K562 (cell line): ENCODE measurements around the gene IQCK. TPM values are rescaled to one million over a fixed set of nuclear protein-coding genes. Genes with fewer than 3 reads are reported as not detected.
A peak's percentile ranks its signal among the peaks of the same experiment; 100 is the strongest.

Source experiments
- ATAC-seq: fragments of 200-7000 bp; cut with Tn5 transposase; 3 replicates; pipeline ENCODE4 v1.9.1; 2020; ENCODE audit warnings: moderate library complexity
- BruUV-seq: library from RNA; stranded (reverse); fragments of 400-500 nt; replicated peaks from 2 replicates; lab custom pipeline; 2021; lab: Mats Ljungman, UMichigan
- CTCF ChIA-PET: fragments of 300-600 bp; formaldehyde crosslinking; extraction: SDS; loops from one replicate; lab custom pipeline; 2021; ENCODE audit warnings: low intra/inter-chr PET ratio; lab: Yijun Ruan, JAX
- POLR2A ChIA-PET: fragments of 300-600, 350-650 bp; sonication (Branson Sonifier 250); formaldehyde crosslinking; extraction: SDS; loops from one replicate; lab custom pipeline; 2021; ENCODE audit warnings: antibody characterized with exemption, inconsistent platforms; lab: Yijun Ruan, JAX
- DNase-seq, 4 experiments: peaks; one replicate each; pipeline versions ENCODE4 v3.0.0 to v3.0.0-alpha.2; 2011 to 2018; ENCODE audit warnings: low spot score in 3 of 4, mixed read lengths in 3 of 4; ENCODE audit errors: extremely low read depth in 1 of 4
- FAIRE-seq: peaks from 2 replicates; lab custom pipeline; 2011; peaks lifted over from hg19 to GRCh38; lab: Jason Lieb, UNC
- H2AFZ ChIP-seq: 2 replicates; pipeline ENCODE4 v1.6.0; 2011; ENCODE audit warnings: low read depth, low read length, control low read depth, inconsistent platforms
- H3K27ac ChIP-seq: fragments of 200-600 bp; 3 replicates; pipeline ENCODE4 v1.8.0; 2011; ENCODE audit warnings: low read depth, mild to moderate bottlenecking, control low read depth, inconsistent platforms, low read length, moderate library complexity, mixed read lengths; ENCODE audit errors: extremely low read depth
- H3K27me3 ChIP-seq, 2 experiments: fragments of 300-600 bp in 1 of 2; 2 replicates in 1 of 2; 3 replicates in 1 of 2; pipeline versions ENCODE4 v1.6.0 to v1.8.0; 2011; ENCODE audit warnings: inconsistent platforms in 2 of 2, low read length in 2 of 2, mild to moderate bottlenecking in 1 of 2, mixed read lengths in 1 of 2, moderate library complexity in 1 of 2; ENCODE audit not compliant: control insufficient read depth in 2 of 2, insufficient read depth in 2 of 2
- H3K36me3 ChIP-seq: fragments of 300-600 bp; 3 replicates; pipeline ENCODE4 v1.8.0; 2011; ENCODE audit warnings: mild to moderate bottlenecking, low read length, inconsistent platforms; ENCODE audit not compliant: control insufficient read depth, insufficient read depth
- H3K4me1 ChIP-seq, 2 experiments: fragments of 200-600 bp in 1 of 2; replicated peaks in 1 of 2; 2 replicates in 1 of 2; 3 replicates in 1 of 2; pipeline versions ENCODE4 v1.5.1 to v1.8.0; 2011; ENCODE audit warnings: inconsistent platforms in 2 of 2, low read length in 2 of 2, mild to moderate bottlenecking in 1 of 2, mixed read lengths in 1 of 2, moderate library complexity in 1 of 2; ENCODE audit not compliant: control insufficient read depth in 2 of 2, insufficient read depth in 2 of 2
- H3K4me2 ChIP-seq: 2 replicates; pipeline ENCODE4 v1.6.1; 2011; ENCODE audit warnings: low read length, control low read depth, inconsistent platforms, mixed read lengths; ENCODE audit not compliant: insufficient read depth
- H3K4me3 ChIP-seq: fragments of 200-600 bp; sonication (generic), shearing (Covaris generic); 2 replicates; pipeline ENCODE4 v1.5.1; 2016; ENCODE audit warnings: control low read depth, inconsistent platforms
- H3K79me2 ChIP-seq: fragments of 200-600 bp; 3 replicates; pipeline ENCODE4 v1.8.0; 2011; ENCODE audit warnings: low read length, inconsistent platforms; ENCODE audit not compliant: control insufficient read depth, insufficient read depth
- H3K9ac ChIP-seq, 2 experiments: 2 replicates each; pipeline versions ENCODE4 v1.6.0 to v1.6.1; 2011; ENCODE audit warnings: low read depth in 2 of 2, low read length in 2 of 2, control low read depth in 1 of 2, inconsistent platforms in 1 of 2, mild to moderate bottlenecking in 1 of 2, mixed read lengths in 1 of 2; ENCODE audit not compliant: insufficient read depth in 1 of 2
- H3K9me1 ChIP-seq: one replicate; pipeline ENCODE4 v1.6.0; 2011; ENCODE audit warnings: inconsistent platforms, mild to moderate bottlenecking, low read length, moderate library complexity; ENCODE audit not compliant: control insufficient read depth, insufficient read depth
- H3K9me3 ChIP-seq: replicated peaks from 2 replicates; pipeline ENCODE4 v1.5.1; 2011; ENCODE audit warnings: low read depth, low read length, inconsistent platforms; ENCODE audit not compliant: control insufficient read depth, insufficient read depth
- H4K20me1 ChIP-seq: replicated peaks from 2 replicates; pipeline ENCODE4 v1.6.1; 2011; ENCODE audit warnings: low read length, inconsistent platforms, mixed read lengths; ENCODE audit not compliant: control insufficient read depth, insufficient read depth
- E2F6 ChIP-seq, 2 experiments: IDR thresholded peaks; 2 replicates each; pipeline ENCODE4 v1.6.1; 2011; ENCODE audit warnings: borderline replicate concordance in 1 of 2, control low read depth in 1 of 2, low read depth in 1 of 2, low read length in 1 of 2, mild to moderate bottlenecking in 1 of 2, mixed read lengths in 1 of 2, moderate library complexity in 1 of 2; ENCODE audit not compliant: insufficient read depth in 1 of 2, insufficient read length in 1 of 2, poor library complexity in 1 of 2, severe bottlenecking in 1 of 2; ENCODE audit errors: extremely low read depth in 1 of 2
- RFX1 ChIP-seq: fragments of 450-650 bp; IDR thresholded peaks from 2 replicates; pipeline ENCODE4 v1.6.1; 2016; ENCODE audit warnings: mild to moderate bottlenecking, moderate library complexity
- SMAD4 ChIP-seq: fragments of 250-450 bp; sonication (Bioruptor Pico); conservative IDR thresholded peaks from 2 replicates; pipeline ENCODE4 v1.8.0; 2021; ENCODE audit warnings: inconsistent platforms, mild to moderate bottlenecking, moderate library complexity
- SMARCE1 ChIP-seq: fragments of 450-650 bp; IDR thresholded peaks from 2 replicates; pipeline ENCODE4 v1.7.1; 2016; ENCODE audit warnings: mild to moderate bottlenecking
- THRB ChIP-seq: fragments of 450-650 bp; formaldehyde crosslinking; conservative IDR thresholded peaks from 2 replicates; pipeline ENCODE4 v1.4.0; 2022; ENCODE audit warnings: mild to moderate bottlenecking, missing genetic modification characterization
- ZBTB1 ChIP-seq: sonication (generic); formaldehyde crosslinking; IDR thresholded peaks from 2 replicates; pipeline ENCODE4 v1.8.1; 2023; ENCODE audit warnings: missing genetic modification reagents, low read depth, mild to moderate bottlenecking, borderline replicate concordance
- ZNF311 ChIP-seq: fragments of 250-450 bp; sonication (Bioruptor Pico); IDR thresholded peaks from 2 replicates; pipeline ENCODE4 v1.4.0; 2020; ENCODE audit warnings: mild to moderate bottlenecking, moderate library complexity
- ZNF431 ChIP-seq: sonication (generic); formaldehyde crosslinking; IDR thresholded peaks from 2 replicates; pipeline ENCODE4 v1.8.0; 2022; ENCODE audit warnings: mild to moderate bottlenecking, missing genetic modification reagents
- ZNF583 ChIP-seq: fragments of 250-450 bp; sonication (Bioruptor Pico); IDR thresholded peaks from 2 replicates; pipeline ENCODE4 v1.4.0; 2020
- ZSCAN32 ChIP-seq: fragments of 450-650 bp; formaldehyde crosslinking; IDR thresholded peaks from 2 replicates; pipeline ENCODE4 v1.4.0; 2020; ENCODE audit warnings: mild to moderate bottlenecking, moderate library complexity
- WGBS: fragments of 100-300 bp; shearing (Covaris generic); methylation state at CpG from one replicate; pipeline ENCODE4 v1.1.6; 2016; ENCODE audit warnings: low coverage, mixed read lengths; ENCODE audit not compliant: insufficient coverage; ENCODE audit errors: missing lambda C conversion rate; 5-methylcytosine and 5-hydroxymethylcytosine counted together
- in situ Hi-C: fragments of 300-500 bp; cut with MboI; formaldehyde crosslinking; loops from 4 replicates; pipeline ENCODE4 v1.15.0; 2018; ENCODE audit warnings: inconsistent platforms, mixed read lengths
- intact Hi-C: fragments of 100-400 bp; cut with micrococcal nuclease; formaldehyde crosslinking; loops from 2 replicates; pipeline ENCODE4 v1.14.2; 2022
- polyA plus RNA-seq, 8 experiments: library from polyadenylated mRNA; depleted of rRNA in 4 of 8; stranded (reverse) in 5 of 8; unstranded in 3 of 8; fragments of >200 nt; fragmentation: Nextera tagmentation in 2 of 8; fragmentation: Illumina TruSeq in 1 of 8; extraction: Ambion mirVana in 2 of 8; extraction: Trizol in 1 of 8; gene quantifications; 2 replicates each; pipeline versions ENCODE4 v1.2.1 to v1.2.3, GENCODE V29; 2011 to 2014; ENCODE audit warnings: inconsistent platforms in 1 of 8, missing spikeins in 1 of 8
- total RNA-seq, 7 experiments: library from RNA; depleted of rRNA in 6 of 7; stranded (reverse); fragments of >200 nt in 6 of 7; fragmentation: Illumina TruSeq in 2 of 7; extraction: Trizol in 2 of 7; gene quantifications; 2 replicates each; pipeline versions ENCODE4 v1.2.1 to v1.2.3, GENCODE V29; 2011 to 2021; ENCODE audit warnings: low replicate concordance in 1 of 7
- TF ChIP-seq, protein P1 (sequence below): sonication (generic); formaldehyde crosslinking; IDR thresholded peaks from 2 replicates; pipeline ENCODE4 v1.8.0; 2022; ENCODE audit warnings: mild to moderate bottlenecking, missing genetic modification reagents
- TF ChIP-seq, protein P2 (sequence below): fragments of 450-650 bp; IDR thresholded peaks from 2 replicates; pipeline ENCODE4 v1.6.1; 2016; ENCODE audit warnings: low read depth, mild to moderate bottlenecking, moderate library complexity

Gene IQCK
- total and polyA plus RNA-seq, 9 of the 15 experiments (the other 6 are each of a cell fraction or from before 2014, with no cell fraction given) = 5.2 to 12.2 (median 7.3) TPM

DNA sequence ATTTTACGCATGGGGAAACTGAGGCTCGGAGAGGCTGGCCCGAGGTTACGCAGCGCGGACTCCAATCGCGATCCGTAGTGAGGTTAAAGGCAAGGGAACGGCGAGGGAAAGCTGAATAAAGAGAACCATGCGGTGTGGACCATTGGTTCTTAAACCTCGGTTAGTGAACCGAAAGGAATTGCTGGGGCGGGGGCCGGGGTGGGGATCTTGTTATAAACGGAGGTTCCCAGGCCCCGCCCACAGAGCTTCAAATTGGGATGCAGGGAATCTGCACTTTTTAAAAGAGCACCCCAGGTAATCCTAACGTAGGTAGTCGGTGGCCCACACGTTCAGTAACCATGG, 524 bp downstream of the IQCK start:
- intact Hi-C loops = no loop called here
- H3K79me2 ChIP-seq = peaks cover 62% of the 10 kb centered on the region
- H3K27me3 ChIP-seq = no peaks in the 10 kb centered on the region
- in situ Hi-C loops = no loop called here
- peaks cover 37 to 51% of the 10 kb centered on the region in 2 experiments; a peak in 4 of 5 replicates for H3K4me1 ChIP-seq
- 0 out of 2 replicates have a peak, but pooled peaks cover 9% of the 10 kb centered on the region for H4K20me1 ChIP-seq
- peak overlapping the region; percentile 96 for H3K4me2 ChIP-seq
- peak overlapping the region; percentile 99 for H2AFZ ChIP-seq
- ChIA-PET POLR2A (interaction anchor here (0.6 to 1.2 kb wide), 7 partner anchors 9 to 1154 kb away, joined by 3 to 4 read pairs (median 3); no protein-coding TSS in a partner anchor), CTCF (no interaction called here)
- H3K9me3 ChIP-seq = no peaks in the 10 kb centered on the region
- H3K4me3 ChIP-seq = peak overlapping the region; percentile 68
- DNase-seq (peak in 2 of 4 experiments; percentile 34 to 47), FAIRE-seq (no peak), ATAC-seq (no peak)
- peak overlapping the region; percentile 80 to 99 for H3K9ac ChIP-seq
- TSS peak; percentile 60 for BruUV-seq
- 2% methylated on average over 21 of the region's 21 CpGs for WGBS
- peak overlapping the region; percentile 67 for H3K27ac ChIP-seq
- no peaks in the 10 kb centered on the region for H3K9me1 ChIP-seq
- H3K36me3 ChIP-seq = peaks cover 25% of the 10 kb centered on the region
- TF ChIP-seq, protein P1, sequence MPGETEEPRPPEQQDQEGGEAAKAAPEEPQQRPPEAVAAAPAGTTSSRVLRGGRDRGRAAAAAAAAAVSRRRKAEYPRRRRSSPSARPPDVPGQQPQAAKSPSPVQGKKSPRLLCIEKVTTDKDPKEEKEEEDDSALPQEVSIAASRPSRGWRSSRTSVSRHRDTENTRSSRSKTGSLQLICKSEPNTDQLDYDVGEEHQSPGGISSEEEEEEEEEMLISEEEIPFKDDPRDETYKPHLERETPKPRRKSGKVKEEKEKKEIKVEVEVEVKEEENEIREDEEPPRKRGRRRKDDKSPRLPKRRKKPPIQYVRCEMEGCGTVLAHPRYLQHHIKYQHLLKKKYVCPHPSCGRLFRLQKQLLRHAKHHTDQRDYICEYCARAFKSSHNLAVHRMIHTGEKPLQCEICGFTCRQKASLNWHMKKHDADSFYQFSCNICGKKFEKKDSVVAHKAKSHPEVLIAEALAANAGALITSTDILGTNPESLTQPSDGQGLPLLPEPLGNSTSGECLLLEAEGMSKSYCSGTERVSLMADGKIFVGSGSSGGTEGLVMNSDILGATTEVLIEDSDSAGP (CRISPR knock-in tag) = no peak
- TF ChIP-seq RFX1 = no peak
- TF ChIP-seq E2F6 (IDR thresholded peaks at IDR 0.05; ENCODE audit: borderline replicate concordance in 1 of 2, extremely low read depth in 1 of 2, insufficient read depth in 1 of 2, insufficient read length in 1 of 2, low read depth in 1 of 2, low read length in 1 of 2, poor library complexity in 1 of 2, severe bottlenecking in 1 of 2) = peak in 1 of 2 experiments; percentile 11
- 0 out of 2 replicates have a peak, but pooled peaks have one; percentile 2 for TF ChIP-seq ZBTB1 (CRISPR knock-in tag)
- no peak for TF ChIP-seq THRB
- no peak for TF ChIP-seq ZNF431 (CRISPR knock-in tag)
- TF ChIP-seq ZNF583 (CRISPR knock-in tag) = no peak
- no peak for TF ChIP-seq ZSCAN32 (CRISPR knock-in tag)
- no peak for TF ChIP-seq SMAD4 (CRISPR knock-in tag)
- TF ChIP-seq ZNF311 (CRISPR knock-in tag) = no peak
- TF ChIP-seq SMARCE1 = no peak
- TF ChIP-seq, protein P2, sequence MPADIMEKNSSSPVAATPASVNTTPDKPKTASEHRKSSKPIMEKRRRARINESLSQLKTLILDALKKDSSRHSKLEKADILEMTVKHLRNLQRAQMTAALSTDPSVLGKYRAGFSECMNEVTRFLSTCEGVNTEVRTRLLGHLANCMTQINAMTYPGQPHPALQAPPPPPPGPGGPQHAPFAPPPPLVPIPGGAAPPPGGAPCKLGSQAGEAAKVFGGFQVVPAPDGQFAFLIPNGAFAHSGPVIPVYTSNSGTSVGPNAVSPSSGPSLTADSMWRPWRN = no peak
